GM18951 (cell line): Measurements from ENCODE around the gene OTOG.

Experiments used
- POLR2A ChIP-seq: IDR thresholded peaks from 4 replicates; pipeline ENCODE4 v1.6.1; 2011; ENCODE audit warnings: mild to moderate bottlenecking; ENCODE audit not compliant: insufficient read length, insufficient read depth; ENCODE audit errors: extremely low read depth
- in situ Hi-C: fragments of 300-500 bp; cut with MboI; formaldehyde crosslinking; loops from one replicate; pipeline ENCODE4 v1.12.0; 2022; ENCODE audit warnings: low sequenced_read_pairs, mixed read lengths, inconsistent platforms; ENCODE audit not compliant: unreplicated experiment

OTOG gene

DNA sequence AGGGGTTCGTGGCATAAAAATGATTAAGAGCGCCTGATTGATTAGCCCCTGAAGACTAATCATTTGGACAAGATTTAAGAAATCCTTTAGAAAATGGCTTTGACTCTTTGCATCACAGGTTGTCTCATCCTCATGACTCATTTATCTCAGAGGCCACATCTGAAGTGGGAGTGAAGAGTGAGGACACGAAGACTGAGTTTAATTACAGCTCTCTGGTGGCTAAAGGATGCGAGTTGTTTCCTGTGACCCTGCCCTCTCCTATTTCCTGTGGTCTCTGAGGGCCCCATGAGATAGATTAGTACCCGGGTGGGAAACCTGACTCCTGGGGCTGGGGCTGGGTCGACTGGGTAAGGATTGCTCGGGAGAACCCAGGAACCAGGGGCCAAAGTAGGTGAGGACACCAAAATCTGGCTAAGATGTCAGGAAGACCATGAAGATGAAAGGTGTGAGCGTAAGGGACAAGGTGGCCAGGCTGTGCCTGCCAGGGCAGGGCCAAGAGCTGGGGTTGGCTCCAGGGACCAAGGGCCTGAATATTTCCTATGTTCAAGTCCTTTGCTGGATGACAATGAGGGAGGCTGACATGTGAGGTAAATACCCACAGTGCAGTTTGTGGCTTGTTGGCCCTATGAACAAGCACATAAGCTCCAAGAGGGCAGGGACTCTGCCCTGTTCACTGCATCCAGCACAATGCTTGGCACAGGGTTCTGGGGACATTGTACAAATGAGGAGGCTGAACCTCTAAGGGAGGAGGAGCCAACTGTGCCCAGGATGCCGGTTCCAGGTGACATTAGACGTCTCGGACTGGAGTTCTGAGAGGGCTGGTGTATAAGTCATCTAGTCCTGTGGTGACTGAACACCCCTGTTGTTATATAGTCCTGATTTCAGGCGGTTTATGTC, 3.6 kb downstream of the OTOG start:
- in situ Hi-C loops = no loop called here
- TF ChIP-seq POLR2A = no peak

DNA sequence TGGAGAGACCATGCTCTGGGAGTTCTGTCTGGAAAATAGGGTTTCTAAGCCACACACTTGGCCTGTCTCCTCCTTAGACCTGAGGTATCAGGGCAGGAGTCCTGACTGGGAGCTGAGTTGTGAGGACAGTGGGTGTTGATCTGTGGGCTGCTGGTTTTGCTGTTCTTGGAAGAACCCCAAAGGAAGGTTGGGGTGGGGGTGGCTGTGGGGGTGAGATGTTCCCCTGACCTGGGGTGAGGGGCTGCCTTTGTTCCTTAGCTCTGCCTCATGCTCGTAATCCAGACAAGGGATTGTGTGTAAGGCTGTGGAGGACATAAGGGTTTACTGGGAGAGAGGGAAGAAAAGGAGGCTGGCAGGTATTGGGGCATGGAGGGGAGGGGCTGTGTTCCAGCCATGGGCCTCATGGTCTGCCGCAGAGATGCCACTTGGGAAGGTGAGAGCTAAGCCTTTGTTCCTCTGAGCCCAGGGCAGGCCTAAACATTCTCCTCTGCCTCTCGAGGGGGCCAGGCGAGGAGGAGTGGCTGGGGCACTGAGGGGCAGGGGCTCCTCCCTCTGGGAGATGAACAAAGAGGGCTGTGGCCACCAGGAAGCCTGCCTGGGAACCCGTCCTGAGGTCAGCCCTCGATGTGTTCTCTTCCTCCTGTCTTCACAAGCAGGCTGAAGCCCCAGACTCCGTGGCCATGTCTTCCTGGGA, 4.4 kb downstream of the OTOG start:
- in situ Hi-C loops = no loop called here
- TF ChIP-seq POLR2A = no peak

DNA sequence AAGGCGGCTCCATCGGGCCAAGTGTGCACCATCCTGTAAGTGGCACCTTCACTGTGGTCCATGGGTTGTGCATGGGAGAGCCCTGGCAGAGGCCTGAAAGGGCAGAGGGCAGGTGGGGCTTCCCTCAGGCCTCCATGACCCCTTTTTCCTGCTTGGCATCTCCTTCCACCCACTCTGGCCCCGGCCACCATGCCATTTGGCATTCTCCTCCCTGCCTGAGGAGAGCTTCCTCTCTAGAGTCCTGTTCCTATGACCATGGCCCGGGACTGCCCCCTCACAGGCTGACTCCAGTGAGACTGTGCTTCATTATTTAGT, 4.9 kb downstream of the OTOG start:
- in situ Hi-C loops = no loop called here

DNA sequence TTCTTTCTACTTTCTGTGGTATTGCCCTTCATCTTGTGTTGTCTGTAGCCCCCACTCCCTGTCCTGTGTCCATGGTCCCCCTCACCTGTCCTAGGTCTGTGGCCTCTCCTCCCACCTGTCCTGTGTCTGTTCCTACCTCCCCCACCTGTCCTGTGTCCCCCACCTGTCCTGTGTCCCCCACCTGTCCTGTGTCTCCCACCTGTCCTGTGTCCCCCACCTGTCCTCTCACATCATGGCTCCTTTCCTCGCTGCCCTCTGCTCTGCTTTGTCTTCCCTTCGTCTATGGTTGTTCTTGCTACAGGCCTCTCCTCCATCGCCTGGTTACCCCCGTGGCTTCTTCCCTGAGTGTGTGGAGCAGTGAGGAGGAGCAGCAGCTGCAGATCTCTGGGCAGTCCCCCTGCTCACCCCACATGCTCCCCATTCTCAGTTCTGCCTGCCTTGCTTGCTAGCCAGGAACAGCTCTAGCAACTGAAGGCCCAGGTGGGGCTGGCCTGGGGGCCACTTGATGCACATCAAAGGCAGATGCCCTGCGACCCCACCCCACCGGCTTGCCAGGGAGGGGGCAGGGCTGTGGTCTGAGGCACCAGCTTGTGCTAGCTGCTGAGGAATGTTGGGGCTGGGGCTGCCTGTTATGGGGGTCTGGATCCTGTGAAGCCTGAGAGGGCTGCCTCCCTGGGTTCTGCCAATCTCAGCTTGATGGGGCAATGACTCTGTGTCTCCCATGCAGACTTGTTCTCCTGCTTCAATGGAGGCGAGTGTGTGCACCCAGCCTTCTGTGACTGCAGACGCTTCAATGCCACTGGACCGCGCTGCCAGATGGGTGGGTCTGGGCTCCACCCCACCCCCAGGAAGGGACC, 5.6 kb downstream of the OTOG start:
- no peak for TF ChIP-seq POLR2A
- in situ Hi-C loops = no loop called here

More for the DNA sequence above, 4.9 kb downstream of the OTOG start:
- TF ChIP-seq POLR2A = no peak

- no peak for TF ChIP-seq POLR2A
- in situ Hi-C loops = no loop called here
These were observed 6.1 kb downstream of the OTOG start for GRCh38 chr11:17553249-17553546.

DNA sequence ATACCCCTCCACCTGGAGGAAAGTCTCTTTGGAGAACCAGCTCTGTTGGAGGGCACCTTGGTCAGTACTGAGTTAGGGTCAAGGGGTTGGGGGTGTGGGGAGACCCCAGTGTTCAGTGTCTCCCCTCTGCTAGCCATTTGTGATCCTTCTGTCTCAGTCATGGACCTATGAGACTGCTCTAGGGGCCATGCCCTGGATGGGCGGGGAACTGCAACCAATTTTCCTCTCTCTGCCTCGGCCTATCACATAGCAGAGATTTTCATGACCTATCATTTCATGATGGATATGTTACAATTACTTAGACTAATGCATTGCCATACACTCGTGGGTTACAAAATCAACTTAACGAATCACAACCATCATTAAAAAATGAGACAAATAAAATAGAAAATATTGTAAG, 7.4 kb downstream of the OTOG start:
- in situ Hi-C loops = no loop called here
- no peak for TF ChIP-seq POLR2A

- in situ Hi-C loops = no loop called here
- TF ChIP-seq POLR2A = no peak
These were observed 9.9 kb downstream of the OTOG start for GRCh38 chr11:17556999-17557398.

GRCh38 chr11:17558025-17558780, 11.1 kb downstream of the OTOG start:
- in situ Hi-C loops = no loop called here
- no peak for TF ChIP-seq POLR2A

- in situ Hi-C loops = no loop called here
- no peak for TF ChIP-seq POLR2A
These were observed 11.9 kb downstream of the OTOG start for GRCh38 chr11:17558916-17559315.

DNA sequence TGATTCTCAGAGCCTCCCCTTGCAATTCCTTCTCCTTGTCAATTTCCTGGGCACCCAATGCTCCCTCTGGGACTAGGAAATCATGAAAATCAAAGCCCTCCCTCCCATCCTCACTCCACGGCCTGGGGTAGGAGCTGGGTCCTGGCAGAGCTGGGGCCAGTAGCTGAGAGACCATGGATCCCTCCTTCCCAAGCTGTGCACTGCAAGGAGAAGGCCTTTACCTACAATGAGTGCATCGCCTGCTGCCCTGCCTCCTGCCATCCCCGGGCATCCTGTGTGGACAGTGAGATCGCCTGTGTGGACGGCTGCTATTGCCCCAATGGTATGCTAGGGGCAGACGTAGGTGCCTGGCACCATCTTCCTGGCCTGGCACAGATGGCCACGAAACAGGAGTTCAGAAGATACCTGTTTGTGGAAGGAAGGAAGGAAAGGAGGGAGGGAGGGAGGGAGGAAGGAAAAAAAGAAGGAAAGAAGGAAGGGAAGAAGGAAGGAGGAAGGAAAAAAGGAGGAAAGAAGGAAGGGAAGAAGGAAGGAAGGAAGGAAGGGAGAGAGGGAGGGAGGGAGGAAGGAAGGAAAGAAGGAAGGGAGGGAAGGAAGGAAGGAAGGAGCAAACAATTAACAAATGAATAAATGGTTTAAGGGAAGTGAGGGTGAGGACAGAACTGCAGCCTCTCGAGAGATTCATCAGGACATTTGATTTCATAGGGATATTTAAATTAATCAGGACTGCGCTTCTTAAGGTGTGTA, 12.5 kb downstream of the OTOG start:
- in situ Hi-C loops = no loop called here

DNA sequence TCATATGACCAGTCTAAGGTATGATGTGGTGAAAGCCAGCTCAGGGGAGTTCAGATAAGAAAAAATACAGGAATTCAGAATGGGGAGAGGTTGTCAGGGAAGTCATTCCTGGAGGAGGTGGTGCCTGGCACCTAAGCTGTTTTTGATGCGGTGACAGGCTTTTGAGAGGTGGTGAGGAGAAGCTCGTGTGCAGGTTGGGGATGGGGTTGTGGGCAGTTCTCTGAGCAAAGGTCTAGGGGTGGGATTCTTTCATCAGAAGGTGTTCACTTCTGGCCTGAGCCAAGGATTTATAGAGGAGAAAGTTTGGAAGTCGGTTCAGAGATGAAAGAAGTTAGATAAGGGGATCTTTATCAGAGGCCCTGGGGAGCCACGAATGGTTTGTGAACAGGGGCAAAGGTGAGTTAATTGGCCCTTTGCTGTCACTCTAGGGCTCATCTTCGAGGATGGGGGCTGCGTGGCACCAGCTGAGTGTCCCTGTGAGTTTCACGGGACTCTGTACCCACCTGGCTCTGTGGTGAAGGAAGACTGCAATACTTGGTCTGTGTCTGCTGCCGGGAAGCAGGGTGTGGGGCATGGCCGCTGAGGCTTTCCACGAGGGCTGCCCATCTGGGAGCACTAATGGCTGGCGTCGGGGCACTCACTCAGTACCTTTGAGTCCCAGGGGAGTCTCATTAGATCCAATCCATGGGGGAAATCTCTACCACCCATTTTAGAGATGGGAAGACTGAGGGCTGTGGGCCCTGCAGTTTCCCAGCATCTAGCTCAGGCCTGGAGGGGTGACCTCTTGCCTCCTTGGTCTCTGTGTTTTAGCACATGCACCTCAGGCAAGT, 13.4 kb downstream of the OTOG start:
- no peak for TF ChIP-seq POLR2A
- in situ Hi-C loops = no loop called here

More for the DNA sequence above, 12.5 kb downstream of the OTOG start:
- no peak for TF ChIP-seq POLR2A

- no peak for TF ChIP-seq POLR2A
- in situ Hi-C loops = no loop called here
These were observed 14.0 kb downstream of the OTOG start for GRCh38 chr11:17561111-17561415.
